Epithelial cell of proximal tubule (primary cell): Measurements from ENCODE around the gene ARL4A. TPM values are rescaled to one million over a fixed set of nuclear protein-coding genes. Genes with fewer than 3 reads are reported as not detected.
"Not testable (repeated sequence)": the region's sequence is repeated elsewhere in the genome, so short reads cannot be mapped to it uniquely, and the experiment has no call there.

ENCODE experiments used
- DNase-seq: peaks from one replicate; pipeline ENCODE4 v3.0.0-alpha.2; 2011; ENCODE audit warnings: low read depth
- H3K4me3 ChIP-seq: 2 replicates; pipeline ENCODE4 v1.5.1; 2011; ENCODE audit warnings: low read depth, mild to moderate bottlenecking, low read length
- total RNA-seq: library from RNA; depleted of rRNA; stranded (reverse); fragments of >200 nt; gene quantifications from 2 replicates; pipeline ENCODE4 v1.2.3, GENCODE V29; 2015
- TF ChIP-seq, protein P1 (sequence below): conservative IDR thresholded peaks from 2 replicates; pipeline ENCODE4 v1.5.1; 2012; ENCODE audit warnings: low read depth, mild to moderate bottlenecking, low read length

Gene ARL4A
- total RNA-seq, 1 donor from 2014 or later = 22.1 TPM

DNA sequence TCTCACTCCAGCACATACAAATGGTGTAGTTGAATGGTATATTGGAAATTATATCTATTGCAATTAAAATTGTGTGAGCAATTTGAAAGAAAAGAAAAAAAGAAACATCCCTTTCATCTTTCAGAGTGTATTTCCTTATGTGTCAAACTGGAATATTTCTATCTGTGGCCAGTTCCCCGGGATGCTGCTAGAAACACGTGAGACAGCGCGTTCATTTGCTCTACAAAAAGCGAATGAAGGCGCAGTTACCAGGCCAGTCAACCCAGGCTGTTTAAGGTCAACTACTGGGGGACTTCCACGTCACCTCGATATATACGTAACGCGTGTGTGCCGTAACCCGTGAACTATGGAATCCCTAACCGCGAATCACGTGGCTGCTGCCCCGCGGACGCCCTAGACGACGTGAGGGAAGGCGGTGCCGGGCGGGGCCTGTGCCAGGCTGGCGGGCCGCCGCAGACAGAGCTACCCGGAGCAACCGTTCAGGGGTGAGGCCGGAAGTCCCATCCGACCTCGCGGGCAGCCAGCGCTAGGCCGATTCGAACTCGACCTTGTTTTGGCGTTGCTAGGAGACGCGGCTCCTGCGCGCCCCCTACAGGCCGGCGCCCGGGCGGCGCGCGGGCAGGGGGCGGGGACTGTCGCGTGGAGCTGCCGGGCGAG is 1.1 kb upstream of the ARL4A start:
- TF ChIP-seq, protein P1, sequence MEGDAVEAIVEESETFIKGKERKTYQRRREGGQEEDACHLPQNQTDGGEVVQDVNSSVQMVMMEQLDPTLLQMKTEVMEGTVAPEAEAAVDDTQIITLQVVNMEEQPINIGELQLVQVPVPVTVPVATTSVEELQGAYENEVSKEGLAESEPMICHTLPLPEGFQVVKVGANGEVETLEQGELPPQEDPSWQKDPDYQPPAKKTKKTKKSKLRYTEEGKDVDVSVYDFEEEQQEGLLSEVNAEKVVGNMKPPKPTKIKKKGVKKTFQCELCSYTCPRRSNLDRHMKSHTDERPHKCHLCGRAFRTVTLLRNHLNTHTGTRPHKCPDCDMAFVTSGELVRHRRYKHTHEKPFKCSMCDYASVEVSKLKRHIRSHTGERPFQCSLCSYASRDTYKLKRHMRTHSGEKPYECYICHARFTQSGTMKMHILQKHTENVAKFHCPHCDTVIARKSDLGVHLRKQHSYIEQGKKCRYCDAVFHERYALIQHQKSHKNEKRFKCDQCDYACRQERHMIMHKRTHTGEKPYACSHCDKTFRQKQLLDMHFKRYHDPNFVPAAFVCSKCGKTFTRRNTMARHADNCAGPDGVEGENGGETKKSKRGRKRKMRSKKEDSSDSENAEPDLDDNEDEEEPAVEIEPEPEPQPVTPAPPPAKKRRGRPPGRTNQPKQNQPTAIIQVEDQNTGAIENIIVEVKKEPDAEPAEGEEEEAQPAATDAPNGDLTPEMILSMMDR = peak; percentile 67

DNA sequence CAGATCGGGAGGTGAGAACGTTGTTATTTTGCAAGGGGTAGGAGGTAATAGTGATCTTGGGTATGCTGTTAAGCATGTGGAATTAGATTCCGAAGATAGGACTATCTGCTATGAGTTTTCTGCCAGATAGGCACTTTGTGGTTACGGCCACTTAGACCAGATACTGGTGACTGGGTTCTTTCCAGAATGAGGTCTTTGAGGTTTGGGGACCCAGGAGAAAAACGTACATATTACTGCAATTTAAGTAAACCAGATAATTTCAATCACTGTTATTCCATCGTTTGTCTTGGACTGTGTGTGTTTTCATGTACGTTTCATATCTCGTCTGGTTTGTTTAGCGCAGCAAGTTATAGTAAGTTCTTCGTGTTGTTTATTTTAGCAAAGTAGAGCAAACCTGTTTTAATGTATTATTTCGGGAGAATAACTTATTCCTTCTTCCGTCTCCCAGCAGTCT is 312 bp downstream of the ARL4A start:
- TF ChIP-seq, protein P1 = no peak
- DNase-seq = no peak
- peak overlapping the region; percentile 87 for H3K4me3 ChIP-seq

More for the DNA sequence above, 1.1 kb upstream of the ARL4A start:
- peak overlapping the region; percentile 87 for H3K4me3 ChIP-seq
- peak; percentile 74 for DNase-seq

DNA sequence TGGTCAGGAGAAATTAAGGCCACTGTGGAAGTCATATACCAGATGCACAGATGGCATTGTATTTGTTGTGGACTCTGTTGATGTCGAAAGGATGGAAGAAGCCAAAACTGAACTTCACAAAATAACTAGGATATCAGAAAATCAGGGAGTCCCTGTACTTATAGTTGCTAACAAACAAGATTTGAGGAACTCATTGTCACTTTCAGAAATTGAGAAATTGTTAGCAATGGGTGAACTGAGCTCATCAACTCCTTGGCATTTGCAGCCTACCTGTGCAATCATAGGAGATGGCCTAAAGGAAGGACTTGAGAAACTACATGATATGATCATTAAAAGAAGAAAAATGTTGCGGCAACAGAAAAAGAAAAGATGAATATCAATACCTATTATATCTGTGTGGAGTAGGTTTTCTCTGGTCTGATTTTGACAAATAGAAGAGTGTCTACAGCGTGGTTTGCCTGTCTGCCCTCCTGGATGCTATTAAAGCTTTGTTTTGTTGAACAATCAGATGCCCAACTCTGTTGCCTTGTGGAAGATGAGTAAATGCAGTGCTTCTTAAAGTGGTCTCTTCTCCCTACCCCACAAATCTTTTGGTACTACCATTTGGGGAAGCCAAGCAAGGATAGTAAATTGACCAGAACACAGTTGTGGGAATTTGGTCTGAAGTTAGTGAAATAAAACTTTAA is 1.2 kb downstream of the ARL4A start:
- not testable (repeated sequence) for DNase-seq, H3K4me3 ChIP-seq

DNA sequence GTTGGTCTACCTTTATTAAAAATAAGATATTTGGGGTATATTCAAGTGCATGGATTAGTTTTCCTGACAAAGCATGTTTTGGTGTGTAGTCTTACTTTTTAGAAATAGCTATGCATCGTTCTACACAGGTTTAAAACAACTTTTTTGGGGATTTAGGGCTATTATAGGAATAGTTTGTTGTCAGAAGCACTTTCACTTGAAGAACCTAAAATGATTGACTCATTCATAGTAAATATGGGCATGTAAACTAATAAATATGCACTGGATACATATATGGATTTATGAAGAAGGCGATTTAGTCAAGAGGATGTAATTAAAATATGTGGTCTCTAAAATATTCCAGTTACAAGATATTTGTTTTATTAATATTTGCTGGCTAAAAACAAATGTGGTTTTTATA is 2.0 kb downstream of the ARL4A start:
- no peak overlapping the region for H3K4me3 ChIP-seq
- no peak for DNase-seq
- TF ChIP-seq, protein P1 = no peak

DNA sequence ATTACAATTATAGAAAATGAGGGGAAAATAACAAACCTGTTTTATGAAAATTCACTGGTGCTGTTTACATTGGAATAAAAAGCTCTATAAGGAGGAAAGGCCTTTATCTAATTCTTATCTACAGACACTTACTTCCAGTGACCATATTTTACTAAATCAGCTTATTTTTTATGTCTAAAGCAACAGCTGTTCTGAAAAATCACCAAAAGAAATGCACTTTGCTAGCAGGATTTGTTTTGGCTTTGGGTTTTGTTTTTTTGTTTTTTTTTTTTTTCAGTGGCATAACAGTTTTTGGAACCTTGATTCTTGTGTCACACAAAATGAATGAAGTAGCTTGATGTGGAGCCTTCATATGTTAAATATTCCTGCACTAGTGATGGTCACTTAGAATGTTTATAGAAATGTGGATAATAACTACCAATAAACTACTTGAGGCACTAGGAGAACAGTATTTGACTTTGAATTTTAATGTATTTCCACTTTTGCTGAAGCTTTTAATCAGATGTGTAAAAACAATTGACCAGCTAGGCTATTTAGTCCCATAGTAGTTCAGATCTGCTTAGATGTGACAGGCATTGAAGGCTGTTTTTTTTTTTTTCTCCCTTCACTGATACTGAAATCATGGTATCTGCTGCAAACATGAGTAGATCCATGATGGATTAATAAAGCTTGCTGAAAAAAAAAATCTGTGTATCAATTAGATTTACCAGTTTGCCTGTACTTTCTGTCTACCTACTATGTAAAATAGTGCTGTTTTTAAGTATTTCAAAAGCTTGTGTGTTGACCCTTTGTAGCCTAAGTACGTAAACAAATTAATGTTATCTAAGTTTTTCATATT is 2.8 kb downstream of the ARL4A start:
- no peak overlapping the region for H3K4me3 ChIP-seq
- DNase-seq = no peak
- TF ChIP-seq, protein P1 = no peak

DNA sequence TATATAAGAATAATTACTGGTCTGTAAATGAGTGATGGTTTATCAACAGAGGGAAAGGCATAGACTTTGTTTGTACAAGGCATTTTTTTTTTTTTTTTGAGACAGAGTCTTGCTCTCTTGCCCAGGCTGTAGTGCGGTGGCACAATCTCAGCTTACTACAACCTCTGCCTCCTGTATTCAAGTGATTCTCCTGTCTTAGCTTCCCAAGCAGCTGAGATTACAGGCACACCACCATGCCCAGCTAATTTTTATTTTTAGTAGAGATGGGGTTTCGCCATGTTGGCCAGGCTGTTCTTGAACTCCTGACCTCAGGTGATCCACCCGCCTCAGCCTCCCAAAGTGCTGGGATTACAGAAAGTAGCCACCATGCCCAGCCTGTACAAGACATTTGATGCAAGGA is 4.0 kb downstream of the ARL4A start:
- DNase-seq, H3K4me3 ChIP-seq: not testable (repeated sequence)

DNA sequence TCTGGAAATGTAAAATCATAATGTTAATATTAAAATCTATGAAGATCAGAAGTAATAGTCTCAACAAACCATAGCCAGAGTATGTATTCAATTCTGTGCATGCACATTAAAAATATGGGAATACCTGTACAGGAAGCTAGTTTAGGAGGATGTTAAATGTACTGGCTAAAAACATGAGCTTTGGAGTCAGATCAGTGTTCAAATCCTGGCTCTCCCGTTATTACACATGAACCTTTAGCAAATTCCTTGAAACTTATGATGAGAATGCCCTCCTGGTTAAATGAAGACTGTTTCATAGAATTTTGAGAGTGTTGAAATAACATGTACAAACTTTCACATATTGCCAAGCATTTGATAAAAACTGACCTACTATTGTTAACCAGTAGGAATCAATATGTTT is 4.6 kb downstream of the ARL4A start:
- TF ChIP-seq, protein P1 = no peak
- H3K4me3 ChIP-seq = no peak overlapping the region
- no peak for DNase-seq
